Brain microvascular endothelial cell (primary cell): ENCODE data around the gene RNGTT.

Experiments
- DNase-seq: peaks from one replicate; pipeline ENCODE4 v3.0.0-alpha.2; 2020
- H3K27ac ChIP-seq: fragments of 250-450 bp; sonication (Bioruptor Pico); 2 replicates; pipeline ENCODE4 v1.5.1; 2020; ENCODE audit warnings: mild to moderate bottlenecking, moderate library complexity
- H3K27me3 ChIP-seq: fragments of 250-450 bp; sonication (Bioruptor Pico); replicated peaks from 2 replicates; pipeline ENCODE4 v1.5.1; 2020; ENCODE audit warnings: mild to moderate bottlenecking
- H3K36me3 ChIP-seq: fragments of 250-450 bp; sonication (Bioruptor Pico); replicated peaks from 2 replicates; pipeline ENCODE4 v1.5.1; 2020; ENCODE audit warnings: mild to moderate bottlenecking
- H3K4me3 ChIP-seq: 2 replicates; pipeline ENCODE4 v1.5.1; 2011; ENCODE audit warnings: low read depth, mild to moderate bottlenecking, control low read depth, low read length, moderate library complexity
- CTCF ChIP-seq: IDR thresholded peaks from 2 replicates; pipeline ENCODE4 v1.5.1; 2011; ENCODE audit warnings: low read depth, mild to moderate bottlenecking, moderate library complexity, low read length, control low read depth, inconsistent platforms; ENCODE audit errors: missing control alignments
- in situ Hi-C: cut with HindIII; loops from 2 replicates; pipeline ENCODE4 v1.10.0; 2017; ENCODE audit warnings: low sequenced_read_pairs, low pct_ligation_motif_present

The RNGTT gene

DNA sequence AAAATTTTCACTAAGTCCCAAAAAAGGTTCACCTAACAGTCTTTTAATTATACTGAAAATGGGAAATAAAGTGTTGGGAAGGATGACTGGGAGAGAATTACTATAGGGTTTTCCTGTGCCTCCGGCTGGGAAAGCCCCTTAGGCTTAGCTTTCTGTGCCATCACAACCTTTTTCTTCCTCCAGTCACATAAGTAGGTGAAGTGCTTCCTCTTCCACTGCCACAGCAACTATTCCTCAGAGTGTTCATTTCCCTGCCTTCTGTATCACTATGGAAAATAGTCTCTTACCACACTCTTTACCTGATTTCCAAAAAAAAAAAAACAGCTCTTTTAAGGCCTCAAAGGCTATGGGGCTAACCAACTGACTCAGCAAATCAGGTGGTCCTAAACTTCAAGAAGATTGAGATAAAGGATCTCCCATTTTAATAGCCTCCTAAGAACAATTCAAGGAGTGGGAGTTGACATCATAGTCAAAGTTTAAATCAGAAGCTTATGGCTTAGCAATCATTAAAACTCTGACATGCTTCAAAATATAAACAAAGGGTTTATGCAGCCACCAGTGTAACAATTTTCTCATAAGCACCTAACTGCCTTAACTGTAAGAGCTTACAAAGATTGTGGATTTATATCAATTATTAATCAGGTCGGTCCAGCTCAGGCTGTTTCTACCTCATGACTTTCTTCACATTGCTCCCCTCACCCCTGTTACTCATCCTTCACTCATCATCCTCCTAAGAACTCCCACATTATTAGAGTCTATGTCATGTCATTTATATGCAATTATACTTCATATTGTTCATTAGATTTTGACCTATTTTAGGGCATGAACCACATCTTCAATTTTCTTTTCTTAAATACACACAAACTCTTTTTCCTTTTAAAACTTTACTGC lies 95.3 kb downstream of the RNGTT start:
- no peak overlapping the region for H3K4me3 ChIP-seq
- TF ChIP-seq CTCF, result no peak
- in situ Hi-C loops, result no loop called here
- DNase-seq, result peak; percentile 64
- peak overlapping the region; percentile 80 for H3K27ac ChIP-seq
- no peaks in the 10 kb centered on the region for H3K27me3 ChIP-seq
- no peaks in the 10 kb centered on the region for H3K36me3 ChIP-seq

GRCh38 chr6:88866856-88867255 lies 96.6 kb downstream of the RNGTT start:
- TF ChIP-seq CTCF, result no peak
- no peak overlapping the region for H3K27ac ChIP-seq

GRCh38 chr6:88865275-88865674 lies 98.1 kb downstream of the RNGTT start:
- Histone ChIP-seq H3K36me3 (no peaks in the 10 kb centered on the region), H3K4me3 (no peak overlapping the region), H3K27me3 (no peaks in the 10 kb centered on the region), H3K27ac (no peak overlapping the region)
- no peak for TF ChIP-seq CTCF
- DNase-seq, result no peak
- in situ Hi-C loops, result no loop called here

More at GRCh38 chr6:88866856-88867255, 96.6 kb downstream of the RNGTT start:
- no peak for DNase-seq
- no peak overlapping the region for H3K4me3 ChIP-seq
- H3K27me3 ChIP-seq, result no peaks in the 10 kb centered on the region
- in situ Hi-C loops, result no loop called here
- no peaks in the 10 kb centered on the region for H3K36me3 ChIP-seq

- Histone ChIP-seq H3K36me3 (no peaks in the 10 kb centered on the region), H3K27ac (no peak overlapping the region), H3K4me3 (no peak overlapping the region), H3K27me3 (no peaks in the 10 kb centered on the region)
- in situ Hi-C loops, result no loop called here
- no peak for DNase-seq
- no peak for TF ChIP-seq CTCF
Measured at GRCh38 chr6:88864359-88865054, 98.9 kb downstream of the RNGTT start.

DNA sequence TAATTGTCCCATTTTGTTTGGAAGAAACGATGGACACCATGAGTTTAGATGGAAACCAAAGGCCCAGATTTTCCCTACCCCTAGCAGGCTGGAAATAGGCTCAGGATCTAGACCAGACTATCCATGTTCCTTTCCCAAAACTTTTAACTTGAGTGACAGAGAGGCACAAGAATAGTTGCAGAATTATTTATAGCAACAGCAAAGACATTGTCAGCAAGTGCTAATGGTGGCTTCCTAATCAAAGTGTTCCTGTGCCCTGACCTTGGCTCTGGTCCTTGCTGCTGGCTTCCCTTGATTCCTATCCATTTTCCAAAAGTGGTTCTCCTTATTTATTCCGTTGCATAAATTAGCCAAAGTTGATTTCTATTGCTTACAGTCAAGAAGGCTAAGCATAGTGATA lies 103.1 kb downstream of the RNGTT start:
- Histone ChIP-seq H3K4me3 (no peak overlapping the region), H3K27ac (no peak overlapping the region), H3K36me3 (no peaks in the 10 kb centered on the region), H3K27me3 (no peaks in the 10 kb centered on the region)
- in situ Hi-C loops, result no loop called here
- DNase-seq, result no peak
- TF ChIP-seq CTCF, result no peak
